Suppressor macrophage treated with lipopolysaccharide for 1 hour (primary cell): ENCODE data around the gene OR2S2.
"Not testable (repeated sequence)": the region's sequence is repeated elsewhere in the genome, so short reads cannot be mapped to it uniquely, and the experiment has no call there.

Source experiments
- DNase-seq, 3 donors: peaks; one replicate each; pipeline ENCODE4 v3.0.0-alpha.2; 2020 to 2022

OR2S2 gene

DNA sequence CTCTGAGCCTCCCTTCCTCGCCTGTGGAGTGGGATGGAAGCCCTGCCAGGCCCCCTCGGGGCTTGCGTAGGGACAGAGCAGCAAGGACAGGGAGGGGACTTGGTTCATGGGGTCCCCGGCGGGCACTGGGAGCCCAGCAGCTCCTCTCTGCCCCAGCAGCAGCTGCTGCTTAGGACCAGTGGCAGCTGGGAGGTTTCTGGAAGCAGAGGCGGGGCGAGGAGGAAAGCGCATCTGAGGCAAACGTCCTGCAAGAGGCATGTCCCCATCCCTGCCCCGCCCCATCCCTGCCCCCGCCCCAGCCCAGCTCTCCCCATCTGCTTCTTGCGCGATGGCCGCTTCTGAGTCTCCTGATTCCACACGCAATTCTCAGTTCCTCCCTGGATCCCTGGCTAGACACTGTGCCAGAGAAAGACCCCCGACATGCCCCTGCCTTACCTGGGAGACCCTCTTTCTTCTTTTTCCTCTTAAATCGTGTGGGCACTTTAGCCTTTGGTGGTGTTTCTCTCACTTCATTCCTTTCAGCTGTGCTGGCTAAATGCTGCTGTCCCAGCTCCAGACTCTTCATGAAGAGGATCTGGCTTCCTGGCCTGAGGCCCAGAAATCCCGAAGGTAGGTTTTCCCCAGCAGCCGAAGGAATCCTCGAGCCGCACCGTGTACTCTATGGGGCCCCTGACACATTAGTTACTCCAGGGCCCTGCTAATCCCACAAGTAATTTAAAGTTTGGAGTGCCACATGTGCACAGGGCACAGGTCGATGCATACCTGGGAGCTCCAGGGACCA, 4.4 kb upstream of the OR2S2 start:
- no peak for DNase-seq

DNA sequence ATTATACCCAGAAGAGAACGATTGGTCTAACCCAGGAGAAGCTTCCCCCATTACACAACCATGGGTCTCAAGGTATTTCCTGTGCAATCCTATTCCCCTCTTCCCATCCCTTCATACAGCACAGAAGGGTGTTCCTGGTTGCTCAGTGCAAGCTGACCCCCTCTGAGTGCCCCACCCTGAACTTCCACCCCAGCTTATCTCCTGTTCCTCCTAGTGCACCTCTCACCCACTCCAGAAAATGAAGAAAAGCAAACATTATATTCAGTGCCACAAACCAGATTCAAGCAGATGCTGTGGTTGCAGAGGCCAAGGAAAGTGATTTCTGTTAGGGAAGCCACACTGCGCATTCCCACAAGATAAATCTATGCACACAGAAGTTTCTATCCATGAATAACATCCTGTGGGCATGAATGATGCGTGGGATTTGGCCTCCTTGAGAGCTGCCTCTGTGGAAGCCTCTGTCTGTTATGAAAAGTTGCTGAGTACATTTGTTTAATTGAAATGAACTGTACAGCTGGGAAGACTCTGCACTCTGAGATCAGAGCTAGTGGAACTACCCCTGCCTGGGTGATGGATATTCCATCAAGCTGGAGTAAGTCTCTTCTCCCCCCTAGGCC, 2.2 kb upstream of the OR2S2 start:
- no peak for DNase-seq

DNA sequence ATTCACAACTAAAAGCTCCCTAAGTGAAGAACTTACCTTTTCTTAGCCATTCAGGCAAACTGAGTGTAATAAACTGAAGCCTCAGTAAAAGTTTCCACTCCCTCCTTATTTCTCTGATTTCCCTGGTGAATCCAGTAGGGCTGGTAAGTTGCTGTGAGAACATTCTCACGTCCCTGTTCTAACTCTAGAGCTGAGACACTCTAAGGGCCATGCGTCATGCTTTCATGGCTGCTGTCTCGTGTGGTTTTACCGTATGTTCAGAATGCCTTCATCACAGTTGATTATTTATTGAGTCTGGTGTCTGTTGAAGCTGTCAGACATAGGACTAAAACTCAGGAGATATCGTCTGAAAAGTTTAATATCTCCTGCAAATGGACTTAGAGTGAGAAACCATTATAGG, 1.3 kb downstream of the OR2S2 start:
- DNase-seq = no peak

DNA sequence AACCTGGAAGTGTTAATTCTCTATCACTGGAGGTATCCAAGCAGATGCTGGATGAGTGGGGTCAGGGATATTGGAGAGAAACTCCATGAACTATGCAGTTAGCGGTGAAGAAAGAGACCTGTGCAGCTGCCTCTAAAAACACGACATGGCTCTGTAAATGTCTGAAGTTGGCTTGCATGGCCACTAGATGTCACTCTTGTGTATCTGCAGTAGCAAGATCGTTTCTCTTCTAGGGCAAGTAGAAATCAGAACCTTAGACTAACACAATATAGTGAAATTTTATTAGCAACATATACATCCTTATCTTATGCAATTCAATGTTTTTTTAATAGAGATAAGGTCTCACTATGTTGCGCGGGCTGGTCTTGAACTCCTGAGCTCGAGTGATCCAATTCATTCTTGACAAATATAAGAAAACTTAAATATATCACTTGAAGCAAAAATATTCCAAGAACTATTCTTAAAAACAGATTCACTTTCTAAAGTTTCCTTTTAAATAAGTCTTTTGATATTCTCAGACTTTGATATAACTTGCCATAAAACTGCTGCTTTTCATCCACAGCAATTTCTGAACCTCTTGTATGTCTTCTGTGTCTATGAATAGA, 2.9 kb downstream of the OR2S2 start:
- DNase-seq = peak; percentile 69 to 86 (median 82)

DNA sequence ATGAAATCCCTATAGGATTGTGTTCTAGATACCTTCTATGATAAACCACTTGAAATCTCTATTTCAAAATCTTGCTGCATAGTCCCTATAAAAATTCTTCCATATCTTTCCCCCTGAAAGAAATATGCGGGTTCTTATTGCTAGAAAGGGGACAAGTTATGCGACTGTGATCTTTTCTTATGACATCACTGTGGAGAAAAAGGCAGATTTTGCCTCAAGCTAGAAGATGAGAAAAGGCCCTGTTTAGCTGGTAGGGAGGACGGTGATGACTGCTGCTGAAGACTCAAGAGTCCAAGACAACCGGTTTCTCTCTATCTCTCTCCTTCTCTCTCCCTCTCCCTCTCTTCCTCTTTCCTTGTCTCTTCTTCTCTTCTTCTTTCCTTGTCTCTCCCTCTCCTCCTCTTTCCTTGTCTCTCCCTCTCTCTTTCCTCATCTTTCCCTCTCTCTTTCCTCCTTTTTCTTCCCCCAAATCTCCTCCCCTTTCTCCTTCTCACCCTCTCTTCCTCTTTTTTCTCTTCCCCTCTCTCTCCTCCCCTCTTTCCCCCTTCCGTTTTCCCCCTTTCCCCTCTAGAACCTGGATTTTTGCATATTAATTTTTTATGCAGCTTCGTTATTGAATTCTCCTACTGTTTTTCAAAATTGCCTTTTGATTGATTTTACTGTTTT, 5.3 kb downstream of the OR2S2 start:
- DNase-seq = no peak

DNA sequence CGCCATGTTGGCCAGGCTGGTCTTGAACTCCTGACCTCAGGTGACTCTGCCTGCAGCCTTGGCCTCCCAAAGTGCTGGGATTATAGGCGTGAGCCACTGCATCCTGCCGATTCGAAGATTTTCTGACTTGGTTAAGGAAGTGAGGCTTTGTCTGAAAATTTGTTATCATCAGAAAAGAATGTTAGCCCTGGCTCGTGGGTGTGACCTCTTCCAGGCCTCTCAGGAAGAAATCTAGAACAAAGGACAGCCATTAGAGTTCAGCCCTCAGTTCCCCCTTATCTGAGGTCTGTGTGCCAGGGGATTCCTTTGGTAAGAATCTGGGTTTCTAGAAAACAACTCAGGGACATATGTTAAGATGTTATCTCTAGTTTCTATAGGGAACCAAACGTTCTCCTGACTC, 6.2 kb downstream of the OR2S2 start:
- DNase-seq = no peak

DNA sequence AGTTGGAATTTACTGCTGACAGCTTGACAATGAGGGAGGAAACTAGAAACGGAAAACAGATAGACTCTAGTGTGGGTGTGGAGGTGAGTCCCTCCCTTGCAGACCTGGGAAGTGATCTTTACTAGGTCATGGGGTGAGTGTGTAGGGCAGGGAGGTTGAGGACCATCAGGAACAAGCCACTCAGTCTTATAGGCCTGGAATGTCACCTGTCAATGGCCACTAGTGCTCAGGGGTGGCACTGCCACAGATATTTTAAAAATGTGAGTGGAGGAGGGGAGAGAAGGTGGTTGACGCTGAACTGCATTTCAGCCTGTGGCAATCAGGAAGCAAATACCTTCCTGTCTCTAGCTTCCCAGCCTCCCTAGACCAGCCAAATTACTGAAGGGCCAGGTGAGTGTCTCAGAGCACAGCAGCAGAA, 9.0 kb downstream of the OR2S2 start:
- DNase-seq = no peak

DNA sequence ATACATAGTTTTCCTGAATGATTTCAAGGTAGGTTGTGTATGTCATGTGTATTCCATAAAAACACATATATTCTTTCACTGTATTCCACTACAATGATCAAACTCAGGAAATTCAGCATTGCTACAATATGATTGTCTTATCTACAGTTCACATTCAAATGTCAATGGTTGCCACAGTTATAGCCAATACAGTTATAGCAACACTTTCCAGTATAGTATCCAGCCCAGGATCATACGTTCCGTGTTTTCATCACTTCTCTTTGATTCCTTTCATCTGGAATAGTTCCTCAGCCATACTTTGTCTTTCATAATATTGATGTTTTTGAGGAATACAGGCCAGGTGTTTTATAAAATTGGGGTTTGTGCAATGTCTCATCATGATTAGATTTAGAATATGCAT, 9.5 kb downstream of the OR2S2 start:
- DNase-seq = no peak

DNA sequence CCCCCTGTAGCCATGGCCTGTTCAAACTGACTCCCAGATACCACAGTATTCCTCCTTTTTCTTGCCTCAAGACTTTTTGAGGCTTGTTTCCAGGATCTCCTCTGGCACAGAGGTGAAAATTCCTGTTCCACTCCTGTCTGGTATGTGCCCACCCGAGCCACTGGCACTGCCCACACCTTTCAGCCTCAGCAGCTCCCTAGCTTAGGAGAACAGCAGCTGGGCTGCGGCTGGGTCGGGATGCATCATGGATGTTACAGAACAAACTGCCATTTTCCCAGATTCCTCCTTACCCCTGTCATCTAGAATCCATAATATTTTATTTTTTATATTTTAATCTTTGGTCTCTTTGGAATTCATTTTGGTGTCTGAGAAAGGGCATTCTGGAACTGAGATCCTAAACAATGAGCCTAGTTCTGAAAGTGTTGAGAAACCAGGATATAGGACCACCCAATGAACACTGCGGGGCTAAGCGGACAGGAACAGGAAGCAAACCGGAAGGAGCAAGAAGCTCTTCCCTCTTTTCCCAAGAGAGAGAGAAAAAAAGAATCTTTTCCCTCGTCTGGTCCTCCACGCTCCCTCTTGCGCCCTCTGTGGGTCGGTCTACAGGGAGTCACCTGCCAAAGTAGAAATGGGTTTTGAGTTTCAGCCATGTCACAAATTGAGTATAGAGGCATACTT, 12.5 kb downstream of the OR2S2 start:
- DNase-seq = peak; percentile 72 to 86 (median 77)

DNA sequence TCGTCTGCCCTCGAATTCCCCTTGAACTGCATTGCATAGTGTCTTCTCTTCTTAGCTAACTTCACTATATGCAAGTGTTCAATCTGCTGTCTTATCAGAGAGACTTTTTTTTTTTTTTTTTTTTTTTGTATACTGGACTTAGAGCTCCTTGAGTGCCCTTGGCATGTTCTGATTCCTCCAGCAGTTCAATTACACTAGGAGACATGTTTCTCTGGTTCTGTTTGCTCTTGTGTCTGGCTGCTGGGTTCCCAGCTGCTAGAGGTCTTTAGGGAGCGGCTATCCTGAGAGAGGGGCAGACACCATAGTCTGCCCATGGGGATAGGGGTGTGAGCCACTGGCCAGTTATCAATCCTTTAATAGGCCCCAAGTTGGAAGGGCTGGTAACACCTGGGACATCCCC, 13.1 kb downstream of the OR2S2 start:
- no peak for DNase-seq

DNA sequence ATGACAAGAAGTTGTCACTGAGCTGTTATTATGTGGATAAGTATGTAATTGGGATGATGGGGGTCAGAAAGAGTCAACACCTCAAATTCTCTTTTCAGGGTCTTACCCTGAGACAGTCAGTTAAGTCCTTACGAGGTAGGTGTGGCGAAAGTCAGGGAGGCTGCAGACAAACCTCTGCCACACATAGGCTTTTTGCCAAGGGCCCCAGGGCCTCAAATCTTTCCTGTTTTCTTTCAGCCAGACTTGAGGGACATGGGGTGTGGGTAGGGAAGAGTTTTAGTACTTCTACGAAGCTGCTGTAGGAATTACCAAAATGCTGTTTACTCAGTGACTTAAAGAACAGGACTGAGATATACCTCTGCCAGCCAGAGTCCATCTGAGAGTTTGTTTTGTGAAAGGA, 13.8 kb downstream of the OR2S2 start:
- DNase-seq = no peak

DNA sequence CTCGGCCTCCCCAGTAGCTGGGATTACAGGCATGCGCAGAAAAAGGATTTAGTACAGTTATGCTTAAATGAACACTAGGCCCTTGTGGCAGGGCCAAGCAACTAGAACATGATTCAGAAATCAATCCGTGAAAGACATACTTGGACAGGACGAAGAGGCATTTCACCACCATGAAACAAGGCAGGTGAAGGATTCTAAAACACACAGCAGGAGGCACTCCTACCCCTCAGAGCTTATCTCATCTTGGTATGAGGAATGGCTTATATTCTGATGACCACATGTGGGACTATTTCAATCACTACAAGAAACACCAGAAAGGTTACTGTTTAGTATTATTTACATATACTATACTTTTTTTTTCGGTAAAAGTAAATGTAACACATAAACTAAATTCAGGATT, 15.7 kb downstream of the OR2S2 start:
- DNase-seq = no peak

DNA sequence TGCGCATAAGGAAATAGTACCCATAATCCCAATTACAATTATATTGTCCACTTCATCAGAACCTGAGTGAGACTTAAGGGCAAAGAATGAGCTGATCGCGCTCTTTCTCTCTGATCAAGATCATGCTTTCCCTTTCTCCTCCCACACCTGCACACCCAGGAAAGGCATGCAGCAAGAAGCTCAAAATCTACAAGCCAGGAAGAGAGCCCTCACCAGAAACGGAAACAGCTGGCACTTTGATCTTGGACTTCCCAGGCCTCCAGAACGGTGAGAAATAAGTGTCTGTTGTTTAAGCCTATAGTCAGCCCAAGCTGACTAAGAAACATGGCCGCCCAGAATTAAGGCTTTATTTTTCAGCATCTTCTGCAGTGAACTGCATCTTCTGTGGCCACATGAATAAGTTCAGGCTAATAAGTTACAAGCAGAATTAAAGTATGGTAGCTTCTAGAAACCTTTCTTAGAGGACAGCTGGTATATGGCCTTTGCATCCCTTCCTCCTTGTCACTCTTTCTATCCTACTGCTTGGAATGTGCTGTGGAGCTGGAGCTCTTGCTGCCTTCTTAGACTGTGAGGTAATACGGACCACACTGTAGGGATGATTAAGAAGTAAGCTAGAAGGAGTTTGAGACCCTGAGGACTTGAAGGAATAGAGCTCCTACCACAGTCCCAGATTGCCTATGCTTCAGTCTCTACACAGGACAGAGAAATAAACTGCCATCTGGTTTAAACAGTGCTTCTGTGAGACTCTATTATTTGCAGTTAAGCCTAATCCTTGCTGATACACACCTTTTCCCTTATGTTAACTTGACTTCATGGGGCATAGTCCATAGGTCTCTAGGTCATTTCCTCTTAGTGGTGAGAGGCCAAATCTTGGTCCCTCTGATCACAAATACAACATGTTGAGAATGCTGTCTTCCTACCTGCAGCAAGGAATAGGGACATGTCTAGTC, 17.2 kb downstream of the OR2S2 start:
- DNase-seq = no peak

DNA sequence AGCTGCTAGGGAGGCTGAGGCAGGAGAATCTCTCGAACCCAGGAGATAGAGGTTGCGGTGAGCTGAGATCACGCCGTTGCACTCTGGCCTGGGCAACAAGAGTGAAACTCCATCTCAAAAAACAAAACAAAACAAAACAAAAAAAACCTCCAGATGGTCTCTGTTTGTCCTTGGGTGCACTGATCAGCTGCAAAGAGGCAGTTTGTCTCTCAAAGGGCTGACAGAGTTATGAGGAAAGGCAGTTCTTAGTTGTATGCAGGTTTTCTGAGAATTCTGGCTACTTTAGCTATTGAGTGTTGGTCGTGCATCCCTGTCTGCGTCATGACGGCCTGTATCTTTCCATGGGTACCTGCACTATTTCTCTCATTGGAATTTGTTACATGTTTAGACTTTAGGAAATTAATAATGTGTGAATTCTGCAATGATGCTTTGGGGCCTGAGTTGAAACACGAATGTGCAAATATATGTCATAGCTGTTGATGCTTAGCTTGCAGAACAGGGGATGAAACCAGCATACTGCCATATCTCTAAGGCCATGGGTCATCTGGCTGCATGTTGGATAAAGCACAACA, 18.2 kb downstream of the OR2S2 start:
- no peak for DNase-seq

DNA sequence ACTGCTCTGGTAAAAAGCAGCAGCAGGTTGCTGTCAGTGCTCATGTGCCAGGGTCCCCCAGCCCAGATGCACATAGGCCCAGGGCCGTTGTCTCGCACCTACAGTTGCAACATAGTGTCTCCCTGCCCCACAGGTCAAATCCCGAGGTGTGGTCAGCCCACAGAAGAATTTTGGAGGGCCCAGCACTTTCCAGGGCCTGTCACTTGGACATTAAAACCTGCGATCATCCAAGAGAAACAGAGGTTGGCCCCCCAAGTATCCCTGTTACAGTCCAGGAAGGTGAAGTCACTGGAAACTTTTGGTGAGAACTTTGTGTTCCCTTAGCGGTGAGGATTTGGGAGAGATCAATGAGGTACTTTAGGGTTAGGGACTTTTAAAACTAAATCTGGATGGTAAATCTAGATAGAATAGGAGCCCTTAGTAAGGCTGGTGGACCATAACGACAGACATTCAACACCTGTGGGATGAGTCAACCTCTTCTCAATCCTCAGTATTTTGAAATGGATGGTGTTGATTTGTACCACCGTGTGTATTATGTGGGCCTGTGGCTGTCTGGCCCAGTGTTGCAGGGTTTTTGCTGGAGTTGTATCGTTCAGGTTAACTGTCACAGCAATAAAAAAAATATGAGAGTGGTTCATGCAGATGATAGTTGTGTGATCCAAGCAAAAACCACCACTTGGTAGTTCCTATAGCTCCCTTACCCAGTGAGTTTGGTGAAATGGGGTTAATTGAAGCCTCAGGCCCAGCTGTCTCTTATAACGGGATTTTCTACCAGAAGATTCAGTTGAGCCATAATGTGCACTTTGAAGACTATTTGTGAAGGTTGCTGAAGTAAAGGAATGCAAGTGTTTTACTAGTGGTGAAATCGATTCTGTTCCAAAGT, 19.2 kb downstream of the OR2S2 start:
- no peak for DNase-seq

DNA sequence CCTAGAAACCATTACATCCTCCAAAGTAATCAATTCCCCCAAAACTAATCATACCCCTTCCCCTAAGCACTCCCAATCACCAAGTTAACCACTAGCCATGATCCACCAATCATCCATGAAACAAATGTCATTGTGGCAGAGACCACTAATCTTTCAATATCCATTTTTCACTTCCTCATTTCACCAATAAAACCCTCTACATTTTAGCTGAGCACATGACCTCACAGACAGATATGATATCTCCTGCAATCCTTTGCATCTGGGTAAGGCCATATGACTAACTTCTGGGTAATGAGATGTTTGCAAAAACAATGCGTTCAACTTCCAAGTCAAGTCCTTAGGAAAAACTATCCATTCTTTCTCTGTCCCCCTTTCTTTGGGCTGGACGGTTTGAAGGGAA, 20.7 kb downstream of the OR2S2 start:
- DNase-seq = no peak

DNA sequence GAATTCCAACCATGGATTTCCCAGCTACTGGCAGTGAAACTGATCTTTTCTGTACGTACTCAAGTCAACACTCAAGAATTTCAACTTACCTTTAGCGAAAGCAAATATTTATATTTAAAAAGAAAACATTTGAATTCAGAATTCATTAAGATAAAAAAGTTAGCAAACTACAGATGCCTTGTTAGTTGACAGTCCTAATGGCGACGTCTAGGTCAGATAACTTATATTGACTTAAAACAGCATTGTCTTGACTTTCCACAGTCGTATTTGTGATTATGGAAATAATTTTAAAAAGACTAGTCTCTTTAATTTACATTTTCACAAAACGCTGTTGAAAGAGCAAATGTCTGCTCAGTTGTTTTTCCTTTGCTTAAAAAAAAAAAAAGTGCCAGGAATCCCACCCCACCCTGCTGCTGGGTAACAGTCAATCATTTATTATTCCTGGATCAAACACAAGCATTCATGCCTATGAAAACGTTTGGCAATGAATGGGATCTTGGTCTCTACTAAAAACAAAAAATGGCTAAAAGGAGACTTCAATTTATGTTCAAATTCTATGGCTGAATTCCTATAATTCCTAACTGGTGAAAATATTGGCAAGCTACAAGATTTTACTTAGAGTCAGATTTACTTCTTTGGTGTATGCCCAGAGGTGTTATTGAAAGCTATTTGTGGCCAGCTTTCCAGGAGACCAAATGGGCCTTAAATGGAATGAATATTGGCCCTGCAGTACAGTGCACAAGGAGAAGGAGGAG, 22.0 kb downstream of the OR2S2 start:
- DNase-seq = no peak

DNA sequence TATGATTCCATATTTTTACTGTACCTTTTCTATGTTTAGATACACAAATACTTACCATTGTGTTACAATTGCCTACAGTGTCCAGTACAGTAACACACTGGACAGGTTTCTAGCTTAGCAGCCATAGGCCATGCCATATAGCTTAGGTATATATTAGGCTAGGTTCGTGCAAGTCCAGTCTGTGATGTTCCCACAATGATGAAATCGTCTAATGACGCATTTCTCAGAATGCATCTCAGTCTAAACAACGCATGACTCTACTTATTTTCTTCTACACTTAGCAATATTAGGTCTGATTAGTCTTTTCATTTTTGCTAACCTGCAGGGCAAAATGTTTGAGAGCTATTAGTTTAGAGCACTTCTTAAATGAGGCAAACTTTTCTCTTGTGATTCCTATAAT, 22.7 kb downstream of the OR2S2 start:
- DNase-seq = no peak

DNA sequence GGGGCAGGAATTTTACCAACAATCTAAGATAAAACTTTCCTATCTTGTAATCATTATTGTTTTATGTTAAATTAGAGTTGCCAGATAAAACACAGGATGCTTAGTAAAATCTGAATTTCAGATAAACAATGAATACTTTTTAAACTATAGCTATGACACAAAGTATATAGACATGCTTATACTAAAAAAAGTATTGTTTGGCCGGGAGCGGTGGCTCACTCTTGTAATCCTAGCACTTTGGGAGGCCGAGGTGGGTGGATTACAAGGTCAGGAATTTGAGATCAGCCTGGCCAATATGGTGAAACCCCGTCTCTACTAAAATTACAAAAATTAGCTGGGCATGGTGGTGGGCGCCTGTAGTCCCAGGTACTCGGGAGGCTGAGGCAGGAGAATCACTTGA, 23.9 kb downstream of the OR2S2 start:
- not testable (repeated sequence) for DNase-seq

DNA sequence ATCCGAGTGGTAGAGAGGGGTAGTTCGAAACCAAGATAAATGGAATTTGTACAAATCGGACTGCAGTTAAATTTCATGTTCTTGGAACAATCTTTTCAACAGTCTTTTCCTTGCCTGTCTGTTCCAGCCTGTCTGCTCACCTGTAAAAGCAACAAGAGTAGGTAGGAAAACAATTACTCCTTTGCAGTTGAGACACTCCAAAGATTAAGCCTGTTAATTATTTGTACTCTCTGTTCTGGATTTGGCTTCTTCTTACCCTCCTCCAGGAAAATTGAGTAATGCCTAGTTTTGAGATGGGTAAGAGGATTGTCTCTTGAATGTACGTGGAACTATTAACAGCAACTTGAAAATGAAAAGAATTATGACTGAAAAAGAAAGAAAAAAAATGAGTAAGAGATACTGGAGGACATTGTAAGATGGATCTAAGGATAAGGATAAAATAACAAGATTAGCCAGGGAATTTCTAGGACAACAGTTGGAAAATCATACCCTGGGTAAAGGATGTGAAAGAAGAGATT, 24.3 kb downstream of the OR2S2 start:
- DNase-seq = no peak
